ENCODE measurements around the gene PIK3CD.
"Not testable (repeated sequence)": the region's sequence is repeated elsewhere in the genome, so short reads cannot be mapped to it uniquely, and the experiment has no call there.

Gene PIK3CD

GRCh38 chr1:9621032-9621431, 30.5 kb upstream of the PIK3CD start:
- no peak for TF ChIP-seq CTCF (IDR thresholded peaks at IDR 0.05; ENCODE audit: low read depth, low read length)
- in situ Hi-C loops (cut with HindIII; ENCODE audit: low sequenced_read_pairs): no loop called here
- no peak overlapping the region for H3K4me3 ChIP-seq (ENCODE audit: low read depth, low read length)
- DNase-seq (ENCODE audit: low read depth, low spot score): no peak

DNA sequence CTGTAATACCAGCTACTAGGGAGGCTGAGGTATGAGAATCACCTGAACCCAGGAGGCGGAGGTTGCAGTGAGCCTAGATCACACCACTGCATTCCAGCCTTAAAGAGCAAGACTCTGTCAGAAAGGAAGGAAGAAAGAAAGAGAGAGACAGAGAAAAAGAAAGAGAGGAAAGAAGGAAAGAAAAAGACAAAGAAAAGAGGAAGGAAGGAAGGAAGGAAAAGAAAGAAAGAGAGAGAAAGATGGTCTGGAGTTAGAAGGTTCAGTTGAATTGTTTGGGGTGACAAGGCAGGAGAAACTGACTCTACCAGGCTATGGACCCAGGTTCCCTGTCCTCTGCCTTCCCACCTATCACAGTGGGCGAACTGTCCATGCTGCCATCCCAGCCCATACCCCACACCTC, 27.4 kb upstream of the PIK3CD start:
- in situ Hi-C loops (cut with HindIII; ENCODE audit: low sequenced_read_pairs): no loop called here
- no peak for TF ChIP-seq CTCF (IDR thresholded peaks at IDR 0.05; ENCODE audit: low read depth, low read length)
- no peak for DNase-seq (ENCODE audit: low read depth, low spot score)
- no peak overlapping the region for H3K4me3 ChIP-seq (ENCODE audit: low read depth, low read length)

DNA sequence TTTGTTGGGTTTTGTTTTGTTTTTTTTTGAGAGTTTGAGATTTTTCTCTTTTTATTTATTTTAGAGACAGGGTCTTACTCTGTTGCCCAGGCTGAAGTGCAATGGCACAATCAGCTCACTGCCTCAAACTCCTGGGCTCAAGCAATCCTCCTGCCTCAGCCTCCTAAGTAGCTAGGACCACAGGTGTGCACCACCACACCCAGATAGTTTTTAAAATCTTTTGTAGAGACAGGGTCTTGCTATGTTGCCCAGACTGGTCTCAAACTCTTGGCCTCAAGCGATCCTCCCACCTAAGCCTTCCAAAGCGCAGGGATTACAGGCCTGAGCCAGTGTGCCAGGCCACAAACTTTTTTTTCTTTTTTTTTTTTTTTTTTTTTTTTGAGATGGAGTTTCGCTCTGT, 26.5 kb upstream of the PIK3CD start:
- H3K4me3 ChIP-seq (ENCODE audit: low read depth, low read length); in situ Hi-C loops (cut with HindIII; ENCODE audit: low sequenced_read_pairs); DNase-seq (ENCODE audit: low read depth, low spot score): not testable (repeated sequence)

- no peak overlapping the region for H3K4me3 ChIP-seq (ENCODE audit: low read depth, low read length)
- TF ChIP-seq CTCF (IDR thresholded peaks at IDR 0.05; ENCODE audit: low read depth, low read length): no peak
- in situ Hi-C loops (cut with HindIII; ENCODE audit: low sequenced_read_pairs): no loop called here
- DNase-seq (ENCODE audit: low read depth, low spot score): no peak
Measured at GRCh38 chr1:9626201-9626608, 25.3 kb upstream of the PIK3CD start.

- no peak for TF ChIP-seq CTCF (IDR thresholded peaks at IDR 0.05; ENCODE audit: low read depth, low read length)
- in situ Hi-C loops (cut with HindIII; ENCODE audit: low sequenced_read_pairs): no loop called here
- H3K4me3 ChIP-seq (ENCODE audit: low read depth, low read length): no peak overlapping the region
- no peak for DNase-seq (ENCODE audit: low read depth, low spot score)
Measured at GRCh38 chr1:9628541-9629444, 22.7 kb upstream of the PIK3CD start.

DNA sequence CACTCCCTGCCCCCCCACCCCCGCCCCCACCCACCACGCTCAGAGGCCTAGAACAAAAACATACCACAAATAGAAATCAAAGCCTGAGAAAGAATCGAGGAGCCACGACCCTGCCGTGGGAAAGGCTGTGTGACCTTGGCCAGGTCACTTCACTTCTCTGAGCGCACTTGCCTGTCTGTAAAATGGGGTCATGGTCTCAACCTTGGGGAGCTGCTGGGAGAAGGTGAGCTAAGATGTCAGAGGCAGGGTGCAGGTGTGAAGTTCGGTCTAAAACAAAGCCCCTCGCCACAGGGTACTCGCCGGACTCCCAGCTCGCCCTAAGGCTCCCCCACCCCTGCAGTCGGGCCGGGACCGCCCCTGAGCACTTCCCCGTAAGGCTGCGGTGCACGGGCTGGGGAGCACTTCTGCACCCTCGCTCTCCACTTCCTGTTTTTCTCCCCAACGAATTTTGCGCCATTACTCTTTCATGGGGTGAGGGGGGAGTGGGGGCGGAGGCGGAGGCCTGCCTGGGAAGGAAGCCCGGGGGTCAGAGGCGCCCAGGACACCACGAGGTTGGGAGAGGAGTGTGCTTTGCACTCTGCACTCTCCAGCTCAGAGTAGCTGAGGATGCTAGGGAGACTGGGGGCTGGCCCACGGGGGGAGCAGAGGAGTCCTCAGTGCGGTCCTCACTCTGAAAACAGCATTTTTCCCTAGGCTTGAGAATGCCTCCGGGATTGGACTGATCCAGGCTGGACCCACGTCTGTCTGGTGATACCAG, 21.9 kb upstream of the PIK3CD start:
- no peak overlapping the region for H3K4me3 ChIP-seq (ENCODE audit: low read depth, low read length)
- TF ChIP-seq CTCF (IDR thresholded peaks at IDR 0.05; ENCODE audit: low read depth, low read length): no peak
- no peak for DNase-seq (ENCODE audit: low read depth, low spot score)
- in situ Hi-C loops (cut with HindIII; ENCODE audit: low sequenced_read_pairs): no loop called here
